ENCODE data around the gene MOB3A.

The MOB3A gene

GRCh38 chr19:2041683-2042484 is 54.2 kb downstream of the MOB3A start (continued):
- TF ChIP-seq BCL6B (tag by site-specific recombination; IDR thresholded peaks at IDR 0.05), result no peak
- no peak for TF ChIP-seq ZNF670 (tag by site-specific recombination; IDR thresholded peaks at IDR 0.05; ENCODE audit: low read depth)
- TF ChIP-seq KLF10 (tag by site-specific recombination; IDR thresholded peaks at IDR 0.05), result peak; percentile 98
- no peak for TF ChIP-seq ZNF140 (tag by site-specific recombination; IDR thresholded peaks at IDR 0.05)
- no peak for TF ChIP-seq ZNF501 (tag by site-specific recombination; IDR thresholded peaks at IDR 0.05)
- TF ChIP-seq ZNF341 (tag by site-specific recombination; IDR thresholded peaks at IDR 0.05; ENCODE audit: low read depth), result no peak
- no peak for TF ChIP-seq CTCF (tag by site-specific recombination; IDR thresholded peaks at IDR 0.05)
- no peak for TF ChIP-seq WT1 (tag by site-specific recombination; IDR thresholded peaks at IDR 0.05)
- no peak for TF ChIP-seq ZNF549 (tag by site-specific recombination; IDR thresholded peaks at IDR 0.05)
- no peak for TF ChIP-seq ZNF416 (tag by site-specific recombination; IDR thresholded peaks at IDR 0.05)
- TF ChIP-seq KLF9 (tag by site-specific recombination; IDR thresholded peaks at IDR 0.05; ENCODE audit: low read depth), result peak; percentile 17; the same call in 1 of the 2 replicates
- peak; percentile 73 for TF ChIP-seq ZXDB (tag by site-specific recombination; IDR thresholded peaks at IDR 0.05)
- TF ChIP-seq FEZF1 (tag by site-specific recombination; IDR thresholded peaks at IDR 0.05), result no peak
- no peak for TF ChIP-seq ZNF544 (tag by site-specific recombination; IDR thresholded peaks at IDR 0.05)
- no peak for TF ChIP-seq ZSCAN23 (tag by site-specific recombination; IDR thresholded peaks at IDR 0.05)
- no peak for TF ChIP-seq ZNF398 (tag by site-specific recombination; IDR thresholded peaks at IDR 0.05)
- TF ChIP-seq ZNF112 (tag by site-specific recombination; IDR thresholded peaks at IDR 0.05), result no peak
- no peak for TF ChIP-seq ZNF548 (tag by site-specific recombination; IDR thresholded peaks at IDR 0.05)
- no peak for TF ChIP-seq TCF7L2 (IDR thresholded peaks at IDR 0.05; ENCODE audit: borderline replicate concordance, low read depth, low read length)
- no peak for TF ChIP-seq PRDM2 (tag by site-specific recombination; IDR thresholded peaks at IDR 0.05; ENCODE audit: borderline replicate concordance)
- TF ChIP-seq ZBTB11 (tag by site-specific recombination; conservative IDR thresholded peaks at IDR 0.05; ENCODE audit: low read depth), result no peak; the same call in 1 of the 2 replicates
- no peak for TF ChIP-seq ZNF433 (tag by site-specific recombination; IDR thresholded peaks at IDR 0.05; ENCODE audit: low read depth)
- TF ChIP-seq ZNF138 (tag by site-specific recombination; IDR thresholded peaks at IDR 0.05; ENCODE audit: borderline replicate concordance), result no peak
- no peak for TF ChIP-seq ZNF394 (tag by site-specific recombination; IDR thresholded peaks at IDR 0.05; ENCODE audit: borderline replicate concordance)

All from HEK293 (cell line).